Heart right ventricle (tissue), 16 donors: ENCODE data around the gene OLIG1. TPM values are rescaled to one million over a fixed set of nuclear protein-coding genes. Genes with fewer than 3 reads are reported as not detected.
A peak's percentile ranks its signal among the peaks of the same experiment; 100 is the strongest.

ENCODE experiments used
- ATAC-seq, 8 donors: fragments of 200-7000 bp; cut with Tn5 transposase; one replicate each; pipeline ENCODE4 v1.9.1; 2020; ENCODE audit warnings: mild to moderate bottlenecking in 8 of 8, moderate library complexity in 8 of 8, moderate number of reproducible peaks in 1 of 8
- DNase-seq, 2 donors: peaks; one replicate each; pipeline ENCODE4 v3.0.0-alpha.2; 2020
- H3K27ac ChIP-seq, 10 donors: fragments of 200-600 bp; sonication (generic) in 2 of 10; one replicate each; pipeline versions ENCODE4 v1.5.0 to v1.8.0; 2020 to 2022; ENCODE audit warnings: mild to moderate bottlenecking in 3 of 10
- H3K27me3 ChIP-seq, 7 donors: fragments of 200-600 bp; one replicate each; pipeline ENCODE4 v1.8.0; 2021 to 2022; ENCODE audit warnings: mild to moderate bottlenecking in 2 of 7
- H3K36me3 ChIP-seq, 9 donors: fragments of 200-600 bp; sonication (generic) in 1 of 9; one replicate each; pipeline versions ENCODE4 v1.5.0 to v1.8.0; 2020 to 2022; ENCODE audit warnings: mild to moderate bottlenecking in 2 of 9
- H3K4me1 ChIP-seq, 9 donors: fragments of 200-600 bp; sonication (generic) in 1 of 9; one replicate each; pipeline versions ENCODE4 v1.5.0 to v1.8.0; 2020 to 2022; ENCODE audit warnings: mild to moderate bottlenecking in 4 of 9
- H3K4me3 ChIP-seq, 10 donors: fragments of 200-600 bp; sonication (generic) in 2 of 10; one replicate each; pipeline versions ENCODE4 v1.5.0 to v1.8.0; 2020 to 2022; ENCODE audit warnings: mild to moderate bottlenecking in 7 of 10, moderate library complexity in 2 of 10
- H3K9me3 ChIP-seq, 11 donors: fragments of 200-600 bp in 10 of 11; sonication (generic) in 2 of 11; one replicate each; pipeline versions ENCODE4 v1.5.0 to v1.8.0; 2013 to 2022; ENCODE audit warnings: mild to moderate bottlenecking in 2 of 11, control low read depth in 1 of 11, moderate library complexity in 1 of 11
- WGBS, 2 donors: extraction: QIAGEN DNeasy Blood & Tissue Kit; methylation state at CpG; one replicate each; pipeline ENCODE4 v1.1.7; 2013; ENCODE audit warnings: inconsistent platforms in 1 of 2; 5-methylcytosine and 5-hydroxymethylcytosine counted together
- intact Hi-C, 10 donors: fragments of 100-400 bp; cut with DNase I; formaldehyde crosslinking; loops; one replicate each; pipeline versions ENCODE4 v1.11.1 to v1.14.2; 2022
- polyA plus RNA-seq, 2 donors: library from polyadenylated mRNA; stranded (reverse); fragments of 200-250 nt; gene quantifications; one replicate each; pipeline ENCODE4 v1.2.3, GENCODE V29; 2013
- total RNA-seq, 10 donors: library from RNA; stranded (reverse); fragmentation: NEBNext Ultra II Directional in 3 of 10; extraction: Animal tissue kit (Norgen Biotek cat#: 25700) in 3 of 10; gene quantifications; one replicate each; pipeline versions ENCODE4 v1.2.1 to v1.2.4, GENCODE V29; 2021 to 2023
- TF ChIP-seq, protein P1 (sequence below), 9 donors: fragments of 200-600 bp; sonication (generic) in 2 of 9; IDR thresholded peaks; one replicate each; pipeline versions ENCODE4 v1.5.0 to v1.8.0; 2021 to 2022; ENCODE audit warnings: antibody characterized with exemption in 9 of 9, mild to moderate bottlenecking in 5 of 9, moderate library complexity in 1 of 9
- donor health status: Arrhythmogenic right ventricular cardiomyopathy.
- donor health status: ischemic (EF 13 %, LVEDD 7.1; RV severe dilation, severe dysfunction).
- donor health status: healthy with polysubstance abuse.
- donor health status: DM: no; HTN: yes; CAD: no.
- donor health status: DM: no; HTN: no; CAD: no.
- donor health status: ischemic (EF 25% LVEDD 6.9; RV normal size, moderate dysfunction).
- donor health status: ischemic (EF 25% LVEDD 5.7; RV mildly dilated, moderate dysfunction).
- donor health status: healthy.
- donor health status: DM: yes; HTN: yes; CAD: no.
- donor health status: Ischemic cardiomyopathy.
- donor health status: ischemic (EF 35%, LVEDD 5.7; RV mildly dilated, moderate dysfunction).
- donor health status: nonischemic (EF 11% LVEDD 7.7; RV severe dilation, severe dysfunction).
- donor health status: DM: yes; HTN: yes; CAD: no.
- donor health status: PGD.
- donor health status: ischemic (EF 29% LVEDD 5.4; RV normal size, mild dysfunction).
- donor health status: nonischemic (EF 23%, LVEDD 6.1; RV moderate dilation, normal function).

The OLIG1 gene
- total and polyA plus RNA-seq, 12 donors = 0.09 to 0.49 (median 0.12) TPM; not detected in 8

DNA sequence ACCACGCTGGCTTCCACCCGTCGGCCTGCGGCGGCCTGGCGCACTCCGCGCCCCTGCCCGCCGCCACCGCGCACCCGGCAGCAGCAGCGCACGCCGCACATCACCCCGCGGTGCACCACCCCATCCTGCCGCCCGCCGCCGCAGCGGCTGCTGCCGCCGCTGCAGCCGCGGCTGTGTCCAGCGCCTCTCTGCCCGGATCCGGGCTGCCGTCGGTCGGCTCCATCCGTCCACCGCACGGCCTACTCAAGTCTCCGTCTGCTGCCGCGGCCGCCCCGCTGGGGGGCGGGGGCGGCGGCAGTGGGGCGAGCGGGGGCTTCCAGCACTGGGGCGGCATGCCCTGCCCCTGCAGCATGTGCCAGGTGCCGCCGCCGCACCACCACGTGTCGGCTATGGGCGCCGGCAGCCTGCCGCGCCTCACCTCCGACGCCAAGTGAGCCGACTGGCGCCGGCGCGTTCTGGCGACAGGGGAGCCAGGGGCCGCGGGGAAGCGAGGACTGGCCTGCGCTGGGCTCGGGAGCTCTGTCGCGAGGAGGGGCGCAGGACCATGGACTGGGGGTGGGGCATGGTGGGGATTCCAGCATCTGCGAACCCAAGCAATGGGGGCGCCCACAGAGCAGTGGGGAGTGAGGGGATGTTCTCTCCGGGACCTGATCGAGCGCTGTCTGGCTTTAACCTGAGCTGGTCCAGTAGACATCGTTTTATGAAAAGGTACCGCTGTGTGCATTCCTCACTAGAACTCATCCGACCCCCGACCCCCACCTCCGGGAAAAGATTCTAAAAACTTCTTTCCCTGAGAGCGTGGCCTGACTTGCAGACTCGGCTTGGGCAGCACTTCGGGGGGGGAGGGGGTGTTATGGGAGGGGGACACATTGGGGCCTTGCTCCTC is 42.3 kb upstream of the OLIG1 start:
- ATAC-seq (no peak), DNase-seq (no peak)
- H3K27me3 ChIP-seq = peaks cover 70 to 100% (median 100%) of the 10 kb centered on the region in 7 donors
- H3K9me3 ChIP-seq = no peaks in the 10 kb centered on the region
- intact Hi-C loops = no loop called here
- peaks cover 0 to 6% (median 0%) of the 10 kb centered on the region in 9 donors for H3K36me3 ChIP-seq
- H3K27ac ChIP-seq = peak overlapping the region in 1 of 10 donors; percentile 36
- peaks cover 0 to 69% (median 40%) of the 10 kb centered on the region in 9 donors for H3K4me1 ChIP-seq
- H3K4me3 ChIP-seq = peak overlapping the region in 1 of 10 donors; percentile 40
- 1 to 2% methylated on average over 73 to 85 of the region's 85 CpGs for WGBS, 2 donors
- TF ChIP-seq, protein P1, sequence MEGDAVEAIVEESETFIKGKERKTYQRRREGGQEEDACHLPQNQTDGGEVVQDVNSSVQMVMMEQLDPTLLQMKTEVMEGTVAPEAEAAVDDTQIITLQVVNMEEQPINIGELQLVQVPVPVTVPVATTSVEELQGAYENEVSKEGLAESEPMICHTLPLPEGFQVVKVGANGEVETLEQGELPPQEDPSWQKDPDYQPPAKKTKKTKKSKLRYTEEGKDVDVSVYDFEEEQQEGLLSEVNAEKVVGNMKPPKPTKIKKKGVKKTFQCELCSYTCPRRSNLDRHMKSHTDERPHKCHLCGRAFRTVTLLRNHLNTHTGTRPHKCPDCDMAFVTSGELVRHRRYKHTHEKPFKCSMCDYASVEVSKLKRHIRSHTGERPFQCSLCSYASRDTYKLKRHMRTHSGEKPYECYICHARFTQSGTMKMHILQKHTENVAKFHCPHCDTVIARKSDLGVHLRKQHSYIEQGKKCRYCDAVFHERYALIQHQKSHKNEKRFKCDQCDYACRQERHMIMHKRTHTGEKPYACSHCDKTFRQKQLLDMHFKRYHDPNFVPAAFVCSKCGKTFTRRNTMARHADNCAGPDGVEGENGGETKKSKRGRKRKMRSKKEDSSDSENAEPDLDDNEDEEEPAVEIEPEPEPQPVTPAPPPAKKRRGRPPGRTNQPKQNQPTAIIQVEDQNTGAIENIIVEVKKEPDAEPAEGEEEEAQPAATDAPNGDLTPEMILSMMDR (IDR thresholded peaks at IDR 0.05) = no peak

DNA sequence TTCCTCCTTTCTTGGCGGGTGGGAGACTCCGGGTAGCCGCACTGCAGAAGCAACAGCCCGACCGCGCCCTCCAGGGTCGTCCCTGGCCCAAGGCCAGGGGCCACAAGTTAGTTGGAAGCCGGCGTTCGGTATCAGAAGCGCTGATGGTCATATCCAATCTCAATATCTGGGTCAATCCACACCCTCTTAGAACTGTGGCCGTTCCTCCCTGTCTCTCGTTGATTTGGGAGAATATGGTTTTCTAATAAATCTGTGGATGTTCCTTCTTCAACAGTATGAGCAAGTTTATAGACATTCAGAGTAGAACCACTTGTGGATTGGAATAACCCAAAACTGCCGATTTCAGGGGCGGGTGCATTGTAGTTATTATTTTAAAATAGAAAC is 41.7 kb upstream of the OLIG1 start:
- Histone ChIP-seq H3K27ac (no peak overlapping the region), H3K4me3 (peak overlapping the region in 2 of 10 donors; percentile 21 to 40), H3K27me3 (peaks cover 74 to 100% (median 100%) of the 10 kb centered on the region in 7 donors), H3K36me3 (peaks cover 0 to 6% (median 0%) of the 10 kb centered on the region in 9 donors), H3K4me1 (peaks cover 0 to 63% (median 34%) of the 10 kb centered on the region in 9 donors), H3K9me3 (no peaks in the 10 kb centered on the region)
- DNase-seq (no peak), ATAC-seq (no peak)
- WGBS, 2 donors = 2 to 3% methylated on average over 12 to 15 of the region's 15 CpGs
- TF ChIP-seq, protein P1 (IDR thresholded peaks at IDR 0.05) = no peak
- intact Hi-C loops = no loop called here

DNA sequence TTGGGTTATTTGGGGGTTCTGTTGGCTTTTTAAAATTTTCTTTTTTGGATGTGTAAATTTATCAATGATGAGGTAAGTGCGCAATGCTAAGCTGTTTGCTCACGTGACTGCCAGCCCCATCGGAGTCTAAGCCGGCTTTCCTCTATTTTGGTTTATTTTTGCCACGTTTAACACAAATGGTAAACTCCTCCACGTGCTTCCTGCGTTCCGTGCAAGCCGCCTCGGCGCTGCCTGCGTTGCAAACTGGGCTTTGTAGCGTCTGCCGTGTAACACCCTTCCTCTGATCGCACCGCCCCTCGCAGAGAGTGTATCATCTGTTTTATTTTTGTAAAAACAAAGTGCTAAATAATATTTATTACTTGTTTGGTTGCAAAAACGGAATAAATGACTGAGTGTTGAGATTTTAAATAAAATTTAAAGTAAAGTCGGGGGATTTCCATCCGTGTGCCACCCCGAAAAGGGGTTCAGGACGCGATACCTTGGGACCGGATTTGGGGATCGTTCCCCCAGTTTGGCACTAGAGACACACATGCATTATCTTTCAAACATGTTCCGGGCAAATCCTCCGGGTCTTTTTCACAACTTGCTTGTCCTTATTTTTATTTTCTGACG is 41.1 kb upstream of the OLIG1 start:
- TF ChIP-seq, protein P1 (IDR thresholded peaks at IDR 0.05) = no peak
- Histone ChIP-seq H3K36me3 (peaks cover 0 to 6% (median 0%) of the 10 kb centered on the region in 9 donors), H3K9me3 (no peaks in the 10 kb centered on the region), H3K4me1 (peaks cover 0 to 57% (median 28%) of the 10 kb centered on the region in 9 donors), H3K27me3 (peaks cover 74 to 100% (median 100%) of the 10 kb centered on the region in 7 donors), H3K27ac (no peak overlapping the region), H3K4me3 (peak overlapping the region in 5 of 10 donors; percentile 3 to 40 (median 9))
- no peak for DNase-seq
- WGBS, 2 donors = 3% methylated on average over 28 of the region's 28 CpGs
- no peak for ATAC-seq
- intact Hi-C loops = no loop called here

DNA sequence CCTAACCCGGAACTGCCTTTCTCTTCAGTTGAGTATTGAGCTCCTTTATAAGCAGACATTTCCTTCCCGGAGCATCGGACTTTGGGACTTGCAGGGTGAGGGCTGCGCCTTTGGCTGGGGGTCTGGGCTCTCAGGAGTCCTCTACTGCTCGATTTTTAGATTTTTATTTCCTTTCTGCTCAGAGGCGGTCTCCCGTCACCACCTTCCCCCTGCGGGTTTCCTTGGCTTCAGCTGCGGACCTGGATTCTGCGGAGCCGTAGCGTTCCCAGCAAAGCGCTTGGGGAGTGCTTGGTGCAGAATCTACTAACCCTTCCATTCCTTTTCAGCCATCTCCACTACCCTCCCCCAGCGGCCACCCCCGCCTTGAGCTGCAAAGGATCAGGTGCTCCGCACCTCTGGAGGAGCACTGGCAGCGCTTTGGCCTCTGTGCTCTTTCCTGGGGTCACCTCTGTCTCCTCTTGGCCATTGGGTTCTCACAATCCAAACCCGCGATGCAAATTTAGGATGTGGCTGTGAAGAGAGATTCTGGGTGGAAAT is 40.5 kb upstream of the OLIG1 start:
- intact Hi-C loops = no loop called here
- no peak for DNase-seq
- peak overlapping the region in 6 of 10 donors; percentile 2 to 40 (median 7) for H3K4me3 ChIP-seq

More for the DNA sequence above, 40.5 kb upstream of the OLIG1 start:
- Histone ChIP-seq H3K27ac (no peak overlapping the region), H3K27me3 (peaks cover 75 to 100% (median 100%) of the 10 kb centered on the region in 7 donors), H3K4me1 (peaks cover 0 to 51% (median 25%) of the 10 kb centered on the region in 9 donors), H3K36me3 (peaks cover 0 to 6% (median 0%) of the 10 kb centered on the region in 9 donors), H3K9me3 (no peaks in the 10 kb centered on the region)
- WGBS, 2 donors = 4 to 7% methylated on average over 19 of the region's 19 CpGs
- TF ChIP-seq, protein P1 (IDR thresholded peaks at IDR 0.05) = no peak
- ATAC-seq = no peak
